Body of pancreas (tissue), 4 donors: ENCODE measurements around the gene MAPK8IP3.

Experiments used
- CTCF ChIP-seq, 7 experiments: fragments of 450-650 bp in 4 of 7; fragments of 200-600 bp in 3 of 7; sonication (generic) in 3 of 7; IDR thresholded peaks; one replicate each; pipeline ENCODE4 v1.5.1; 2016 to 2019; ENCODE audit warnings: antibody characterized with exemption in 7 of 7
- POLR2A ChIP-seq, 3 donors: fragments of 450-650 bp; IDR thresholded peaks; one replicate each; pipeline ENCODE4 v1.6.1; 2016; ENCODE audit warnings: antibody characterized with exemption in 3 of 3, mild to moderate bottlenecking in 2 of 3

GRCh38 chr16:1775846-1776671 is 70.1 kb downstream of the MAPK8IP3 start:
- no peak for TF ChIP-seq CTCF (IDR thresholded peaks at IDR 0.05)
- no peak for TF ChIP-seq POLR2A (IDR thresholded peaks at IDR 0.05)
